OCI-LY1 (cell line): ENCODE results near the gene PALB2.

Source experiments
- H2AFZ ChIP-seq: fragments of 200-600 bp; sonication (generic), shearing (Covaris generic); 2 replicates; pipeline ENCODE4 v1.6.0; 2014; ENCODE audit warnings: antibody characterized with exemption, mild to moderate bottlenecking, low read length
- H3F3A ChIP-seq: fragments of 200-600 bp; sonication (generic), shearing (Covaris generic); 2 replicates; pipeline ENCODE4 v1.6.0; 2014; ENCODE audit warnings: mild to moderate bottlenecking, antibody characterized with exemption, low read length, moderate library complexity; ENCODE audit not compliant: insufficient read depth
- H3K27ac ChIP-seq: fragments of 200-600 bp; sonication (generic); 2 replicates; pipeline ENCODE4 v1.5.1; 2014; ENCODE audit warnings: low read length, mixed run types, mild to moderate bottlenecking, low read depth; ENCODE audit not compliant: poor library complexity, severe bottlenecking
- H3K27me3 ChIP-seq: fragments of 200-600 bp; sonication (generic); 2 replicates; pipeline ENCODE4 v1.6.0; 2014; ENCODE audit warnings: antibody characterized with exemption, mild to moderate bottlenecking, low read length, moderate library complexity; ENCODE audit not compliant: insufficient read depth
- H3K36me3 ChIP-seq: fragments of 200-600 bp; sonication (generic); 2 replicates; pipeline ENCODE4 v1.6.1; 2014; ENCODE audit warnings: mild to moderate bottlenecking, antibody characterized with exemption, low read length, moderate library complexity, mixed read lengths; ENCODE audit not compliant: insufficient read depth
- H3K4me1 ChIP-seq: fragments of 200-600 bp; sonication (generic); 2 replicates; pipeline ENCODE4 v1.5.1; 2014; ENCODE audit warnings: mild to moderate bottlenecking, low read length, moderate library complexity; ENCODE audit not compliant: insufficient read depth, severe bottlenecking
- H3K4me2 ChIP-seq: fragments of 200-600 bp; sonication (generic), shearing (Covaris generic); 2 replicates; pipeline ENCODE4 v1.6.1; 2014; ENCODE audit warnings: low read length
- H3K4me3 ChIP-seq: fragments of 200-600 bp; sonication (generic); 2 replicates; pipeline ENCODE4 v1.5.1; 2014; ENCODE audit warnings: low read length, low read depth, mild to moderate bottlenecking, mixed read lengths; ENCODE audit not compliant: poor library complexity, severe bottlenecking
- H3K79me2 ChIP-seq: fragments of 200-600 bp; shearing (Covaris generic); 2 replicates; pipeline ENCODE4 v1.6.1; 2016; ENCODE audit warnings: mixed run types, low read length, mixed read lengths; ENCODE audit not compliant: insufficient read depth
- H3K9ac ChIP-seq: fragments of 200-600 bp; sonication (generic), shearing (Covaris generic); 2 replicates; pipeline ENCODE4 v1.6.1; 2014; ENCODE audit warnings: mild to moderate bottlenecking, low read length, mixed read lengths
- H3K9me2 ChIP-seq: fragments of 200-600 bp; sonication (generic), shearing (Covaris generic); 2 replicates; pipeline ENCODE4 v1.6.1; 2014; ENCODE audit warnings: low read depth, mild to moderate bottlenecking, low read length, mixed read lengths
- H3K9me3 ChIP-seq: fragments of 200-600 bp; shearing (Covaris generic); 2 replicates; pipeline ENCODE4 v1.6.1; 2014; ENCODE audit warnings: low read length, mixed read lengths
- H4K20me1 ChIP-seq: fragments of 200-600 bp; sonication (generic), shearing (Covaris generic); 2 replicates; pipeline ENCODE4 v1.6.0; 2016; ENCODE audit warnings: mild to moderate bottlenecking, low read length; ENCODE audit not compliant: insufficient read depth
- EZH2 ChIP-seq: fragments of 200-600 bp; sonication (generic), shearing (Covaris generic); IDR thresholded peaks from 2 replicates; pipeline ENCODE4 v1.8.0; 2017; ENCODE audit warnings: borderline replicate concordance, mixed run types, mild to moderate bottlenecking, antibody characterized with exemption, low read length, moderate library complexity, mixed read lengths
- TF ChIP-seq, protein P1 (sequence below): fragments of 200-600 bp; sonication (generic), shearing (Covaris generic); IDR thresholded peaks from 2 replicates; pipeline ENCODE4 v1.5.1; 2017; ENCODE audit warnings: mild to moderate bottlenecking, antibody characterized with exemption, low read length, moderate library complexity, mixed read lengths

PALB2 gene

GRCh38 chr16:23595951-23596720, 45.0 kb downstream of the PALB2 start, which contains the start of gene NDUFAB1:
Gene NDUFAB1, minus strand, starts transcription at chr16:23596316. Its CDS starts 26 bp downstream, at chr16:23596290.
- no peak within 1 kb of the TSS for H2AFZ ChIP-seq
- no peaks in the 10 kb centered on the region for H3K9me2 ChIP-seq
- H4K20me1 ChIP-seq: no peaks in the 10 kb centered on the region
- H3K4me1 ChIP-seq: peaks cover 15% of the 10 kb centered on the region
- peaks cover 38% of the 10 kb centered on the region for H3K36me3 ChIP-seq
- H3K4me3 ChIP-seq: peak within 1 kb of the TSS; percentile 93
- peaks cover 45% of the 10 kb centered on the region for H3K79me2 ChIP-seq
- peak within 1 kb of the TSS; percentile 75 for H3K27ac ChIP-seq
- peak within 1 kb of the TSS; percentile 99 for H3K4me2 ChIP-seq
- TF ChIP-seq EZH2: no peak
- TF ChIP-seq, protein P1, sequence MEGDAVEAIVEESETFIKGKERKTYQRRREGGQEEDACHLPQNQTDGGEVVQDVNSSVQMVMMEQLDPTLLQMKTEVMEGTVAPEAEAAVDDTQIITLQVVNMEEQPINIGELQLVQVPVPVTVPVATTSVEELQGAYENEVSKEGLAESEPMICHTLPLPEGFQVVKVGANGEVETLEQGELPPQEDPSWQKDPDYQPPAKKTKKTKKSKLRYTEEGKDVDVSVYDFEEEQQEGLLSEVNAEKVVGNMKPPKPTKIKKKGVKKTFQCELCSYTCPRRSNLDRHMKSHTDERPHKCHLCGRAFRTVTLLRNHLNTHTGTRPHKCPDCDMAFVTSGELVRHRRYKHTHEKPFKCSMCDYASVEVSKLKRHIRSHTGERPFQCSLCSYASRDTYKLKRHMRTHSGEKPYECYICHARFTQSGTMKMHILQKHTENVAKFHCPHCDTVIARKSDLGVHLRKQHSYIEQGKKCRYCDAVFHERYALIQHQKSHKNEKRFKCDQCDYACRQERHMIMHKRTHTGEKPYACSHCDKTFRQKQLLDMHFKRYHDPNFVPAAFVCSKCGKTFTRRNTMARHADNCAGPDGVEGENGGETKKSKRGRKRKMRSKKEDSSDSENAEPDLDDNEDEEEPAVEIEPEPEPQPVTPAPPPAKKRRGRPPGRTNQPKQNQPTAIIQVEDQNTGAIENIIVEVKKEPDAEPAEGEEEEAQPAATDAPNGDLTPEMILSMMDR: peak; percentile 86
- no peaks in the 10 kb centered on the region for H3K27me3 ChIP-seq
- H3K9ac ChIP-seq: peak within 1 kb of the TSS; percentile 94
- H3F3A ChIP-seq: no peaks in the 10 kb centered on the region
- H3K9me3 ChIP-seq: no peaks in the 10 kb centered on the region

DNA sequence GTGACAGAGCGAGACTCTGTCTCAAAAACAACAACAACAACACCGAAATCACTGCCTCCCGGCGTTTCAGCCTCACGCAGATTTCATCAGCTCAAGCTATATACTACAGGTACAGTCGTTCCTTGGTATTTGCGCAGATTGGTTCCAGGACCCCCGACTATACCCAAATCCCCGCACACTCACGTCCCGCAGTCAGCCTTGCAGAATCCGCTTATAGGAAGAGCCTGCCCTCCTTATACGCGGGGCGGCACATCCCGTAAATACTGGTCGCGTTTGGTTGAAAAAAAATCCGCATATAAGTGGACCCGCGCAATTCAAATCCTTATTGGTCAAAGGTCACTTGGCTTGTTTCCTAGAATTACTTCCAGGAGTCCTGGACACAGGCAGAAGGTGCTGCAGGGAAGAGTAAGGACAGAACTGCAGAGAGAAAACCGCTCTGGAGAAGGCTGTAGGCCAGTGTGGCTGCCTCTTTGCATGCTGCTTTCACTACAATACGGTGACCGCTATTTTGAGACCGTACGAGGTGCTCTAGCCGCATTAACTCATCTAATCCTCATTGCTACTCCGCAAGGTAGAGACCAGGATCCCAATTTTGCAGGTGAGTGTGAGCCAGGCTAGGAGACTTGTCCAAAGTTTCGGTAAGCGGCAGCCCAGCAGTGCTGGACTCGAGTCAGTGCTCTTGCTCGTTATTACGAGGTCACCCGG, 45.7 kb downstream of the PALB2 start:
- TF ChIP-seq EZH2: no peak
- TF ChIP-seq, protein P1: no peak
- Histone ChIP-seq H2AFZ (no peak overlapping the region), H3F3A (no peaks in the 10 kb centered on the region), H3K9ac (peak overlapping the region; percentile 94), H3K9me3 (no peaks in the 10 kb centered on the region), H3K27me3 (no peaks in the 10 kb centered on the region), H4K20me1 (no peaks in the 10 kb centered on the region), H3K36me3 (peaks cover 40% of the 10 kb centered on the region), H3K9me2 (no peaks in the 10 kb centered on the region), H3K4me1 (peaks cover 15% of the 10 kb centered on the region), H3K4me2 (peak overlapping the region; percentile 99), H3K27ac (no peak overlapping the region), H3K79me2 (peaks cover 45% of the 10 kb centered on the region), H3K4me3 (peak overlapping the region; percentile 93)

GRCh38 chr16:23594186-23594585, 46.9 kb downstream of the PALB2 start:
- Histone ChIP-seq H3K9me3 (no peaks in the 10 kb centered on the region), H3K4me2 (no peak overlapping the region), H3K79me2 (peaks cover 48% of the 10 kb centered on the region), H3F3A (no peaks in the 10 kb centered on the region), H4K20me1 (no peaks in the 10 kb centered on the region), H3K4me3 (no peak overlapping the region), H3K9ac (no peak overlapping the region), H3K27me3 (no peaks in the 10 kb centered on the region), H2AFZ (no peak overlapping the region), H3K27ac (no peak overlapping the region), H3K9me2 (no peaks in the 10 kb centered on the region), H3K36me3 (peaks cover 51% of the 10 kb centered on the region), H3K4me1 (peaks cover 15% of the 10 kb centered on the region)
- no peak for TF ChIP-seq EZH2
- TF ChIP-seq, protein P1: no peak
